GM21381 (cell line): ENCODE results near the gene GTF2F1.
"Not testable (repeated sequence)": the region's sequence is repeated elsewhere in the genome, so short reads cannot be mapped to it uniquely, and the experiment has no call there.

Experiments used
- ATAC-seq: cut with Tn5 transposase; IDR thresholded peaks from one replicate; pipeline ENCODE4 v1.9.1; 2021; ENCODE audit warnings: mild to moderate bottlenecking, moderate library complexity; ENCODE audit not compliant: unreplicated experiment

The GTF2F1 gene

GRCh38 chr19:6417713-6418561 is 25.0 kb upstream of the GTF2F1 start:
- ATAC-seq: no peak

- no peak for ATAC-seq
Observed at GRCh38 chr19:6416658-6417405, 23.9 kb upstream of the GTF2F1 start.

- ATAC-seq: no peak
Observed at GRCh38 chr19:6415591-6416190, 22.7 kb upstream of the GTF2F1 start.

GRCh38 chr19:6414793-6415590 is 22.0 kb upstream of the GTF2F1 start:
- ATAC-seq: no peak

- ATAC-seq: no peak
Observed at GRCh38 chr19:6413721-6414643, 21.0 kb upstream of the GTF2F1 start.

GRCh38 chr19:6413291-6413690 is 20.3 kb upstream of the GTF2F1 start:
- no peak for ATAC-seq

GRCh38 chr19:6412447-6413091 is 19.6 kb upstream of the GTF2F1 start:
- no peak for ATAC-seq

- ATAC-seq: no peak
Observed at GRCh38 chr19:6412061-6412446, 19.1 kb upstream of the GTF2F1 start.

- no peak for ATAC-seq
Observed at GRCh38 chr19:6409346-6409745, 16.4 kb upstream of the GTF2F1 start.

GRCh38 chr19:6406401-6406800 is 13.4 kb upstream of the GTF2F1 start:
- no peak for ATAC-seq

- no peak for ATAC-seq
Observed at GRCh38 chr19:6402837-6403608, 10.1 kb upstream of the GTF2F1 start.

- ATAC-seq: no peak
Observed at GRCh38 chr19:6402058-6402457, 9.1 kb upstream of the GTF2F1 start.

- not testable (repeated sequence) for ATAC-seq
Observed at GRCh38 chr19:6400062-6400944, 7.3 kb upstream of the GTF2F1 start.

GRCh38 chr19:6396305-6396704 is 3.3 kb upstream of the GTF2F1 start:
- ATAC-seq: no peak

- ATAC-seq: no peak
Observed at GRCh38 chr19:6394831-6395230, 1.9 kb upstream of the GTF2F1 start.

GRCh38 chr19:6393983-6394412 is 1.0 kb upstream of the GTF2F1 start:
- peak; percentile 5 for ATAC-seq

GRCh38 chr19:6392221-6393073 is 517 bp downstream of the GTF2F1 start:
- no peak for ATAC-seq
